Left ventricle myocardium superior (tissue), 1 donor: ENCODE measurements around the gene DNAJB5. TPM values are rescaled to one million over a fixed set of nuclear protein-coding genes. Genes with fewer than 3 reads are reported as not detected.

Experiments
- ATAC-seq: fragments of 200-7000 bp; cut with Tn5 transposase; one replicate; pipeline ENCODE4 v1.9.1; 2020; ENCODE audit warnings: mild to moderate bottlenecking, moderate library complexity
- DNase-seq: peaks from one replicate; pipeline ENCODE4 v3.0.0-alpha.2; 2020
- intact Hi-C: fragments of 100-400 bp; cut with micrococcal nuclease; formaldehyde crosslinking; loops from one replicate; pipeline ENCODE4 v1.11.0; 2022
- total RNA-seq: library from RNA; stranded (reverse); fragmentation: NEBNext Ultra II Directional; extraction: Animal tissue kit (Norgen Biotek cat#: 25700); gene quantifications from one replicate; pipeline ENCODE4 v1.2.1, GENCODE V29; 2021
- donor health status: DM: no; HTN: yes; CAD: no; lungs with severe emphysema.

Gene DNAJB5
- total RNA-seq, 1 donor from 2014 or later: 36.2 TPM

DNA sequence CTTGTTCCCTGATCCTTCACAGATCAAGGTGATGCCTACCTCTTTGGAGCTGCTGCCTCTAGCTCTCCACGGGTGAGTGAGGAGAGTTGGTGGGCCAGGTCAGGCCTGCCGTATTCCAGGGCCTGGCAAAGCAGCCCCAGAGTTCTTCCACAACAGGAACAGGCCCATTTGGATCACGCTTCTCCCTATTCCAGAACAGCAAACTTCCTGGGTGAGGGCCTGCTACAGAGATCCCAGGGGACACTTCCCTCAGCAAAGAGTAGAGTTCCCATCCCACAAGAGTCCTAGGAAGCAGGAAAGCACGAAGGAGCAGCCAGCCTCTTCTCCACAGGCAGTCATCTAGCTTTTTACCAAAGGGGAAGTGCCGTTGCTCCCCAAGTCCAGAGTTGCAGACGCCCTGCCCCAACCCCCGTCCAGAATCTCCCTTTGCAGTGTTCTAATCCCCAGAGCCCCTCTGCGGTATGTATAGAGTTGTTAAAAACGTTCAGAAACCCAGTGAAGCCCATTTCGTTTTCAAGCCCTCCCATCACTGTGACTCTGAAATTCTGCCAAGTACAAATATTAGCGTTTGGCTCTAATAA lies 9.3 kb upstream of the DNAJB5 start:
- no peak for ATAC-seq
- DNase-seq: no peak
- intact Hi-C loops: no loop called here

DNA sequence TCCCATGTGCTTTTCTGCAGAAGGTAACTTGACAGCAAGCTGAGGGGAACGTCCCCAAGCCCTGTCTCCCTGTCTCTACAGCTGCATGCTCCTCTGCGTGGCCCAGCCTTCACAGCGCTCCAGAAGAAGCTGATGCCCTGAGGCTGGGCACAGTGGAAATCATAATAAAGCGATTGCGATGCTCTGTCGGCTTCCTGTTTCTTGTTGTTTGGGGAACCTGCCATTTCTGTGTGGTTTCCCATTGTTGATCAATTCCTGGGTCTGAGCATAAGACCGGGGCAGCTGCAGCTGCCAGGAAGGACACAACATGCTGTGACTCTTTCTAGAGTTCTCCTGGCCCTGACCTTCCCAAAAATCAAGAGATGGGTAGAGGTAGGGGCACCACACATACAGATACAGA lies 7.2 kb upstream of the DNAJB5 start:
- no peak for ATAC-seq
- intact Hi-C loops: no loop called here
- DNase-seq: no peak

DNA sequence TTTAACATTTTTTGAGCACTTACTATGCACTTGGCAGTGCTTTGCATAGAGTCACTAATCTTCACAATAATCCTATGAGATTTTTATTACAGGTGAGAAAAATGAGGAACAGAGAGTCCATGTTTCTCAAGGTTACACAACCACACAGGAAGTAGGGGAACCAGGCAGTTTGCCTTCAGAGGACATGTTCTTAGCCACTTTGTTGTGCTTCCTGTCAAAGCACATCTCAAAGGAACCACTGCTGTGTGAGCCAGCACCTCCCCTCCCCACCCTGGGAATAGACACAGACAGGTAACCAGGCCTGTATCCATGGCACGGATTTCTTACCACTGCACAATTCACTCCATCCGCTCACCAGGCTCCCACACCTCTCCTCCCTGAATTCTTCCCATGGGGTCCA lies 6.3 kb upstream of the DNAJB5 start:
- DNase-seq (no peak), ATAC-seq (no peak)
- intact Hi-C loops: no loop called here

DNA sequence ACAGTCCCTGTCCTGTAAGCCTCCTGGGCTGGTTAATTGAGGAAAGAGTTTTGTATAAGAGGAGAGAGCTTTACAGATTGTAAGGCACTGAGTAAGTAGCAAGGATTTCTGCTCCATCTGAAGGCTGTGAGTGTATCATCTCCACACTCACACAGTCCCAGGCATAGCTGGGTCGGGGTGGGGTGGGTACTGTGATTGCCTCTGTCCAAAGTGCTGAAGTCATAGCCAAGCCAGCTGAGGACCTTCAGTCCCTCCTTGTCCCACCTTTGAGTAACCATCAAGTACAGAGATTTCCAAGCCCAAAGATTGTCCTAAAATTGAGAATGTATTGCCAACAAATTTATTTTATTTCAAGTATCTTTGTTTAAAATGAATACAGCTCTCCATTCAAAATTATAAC lies 5.5 kb upstream of the DNAJB5 start:
- ATAC-seq: no peak
- DNase-seq: no peak
- intact Hi-C loops: no loop called here

DNA sequence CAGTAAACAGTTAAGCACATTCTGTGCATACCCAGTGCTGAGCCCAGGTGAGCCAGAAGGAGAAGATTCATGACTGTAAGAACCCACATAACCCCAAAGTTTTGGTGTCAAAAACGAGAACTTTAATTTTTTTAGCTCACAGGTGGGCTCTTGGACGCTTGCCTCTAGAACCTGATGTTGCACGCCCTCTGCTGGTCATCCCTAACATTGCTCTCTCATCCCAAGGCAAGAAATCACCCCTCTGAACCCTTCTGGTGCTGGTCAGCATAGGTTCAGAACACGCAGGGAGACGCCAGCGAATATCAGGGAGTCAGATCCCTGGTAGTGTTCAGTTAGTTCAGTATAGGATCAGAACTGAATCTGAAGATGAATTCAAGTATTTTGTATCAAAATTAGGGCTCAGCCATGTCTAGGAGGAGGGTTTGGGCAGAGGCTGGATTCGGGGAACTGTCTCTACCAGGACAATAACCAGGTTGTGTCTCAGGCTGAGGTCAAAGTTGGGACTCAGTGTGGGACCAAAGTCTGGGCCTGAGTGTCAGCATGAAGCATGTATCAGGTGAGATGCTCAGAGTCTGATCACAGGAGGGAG lies 4.1 kb upstream of the DNAJB5 start:
- ATAC-seq (no peak), DNase-seq (no peak)
- intact Hi-C loops: no loop called here

DNA sequence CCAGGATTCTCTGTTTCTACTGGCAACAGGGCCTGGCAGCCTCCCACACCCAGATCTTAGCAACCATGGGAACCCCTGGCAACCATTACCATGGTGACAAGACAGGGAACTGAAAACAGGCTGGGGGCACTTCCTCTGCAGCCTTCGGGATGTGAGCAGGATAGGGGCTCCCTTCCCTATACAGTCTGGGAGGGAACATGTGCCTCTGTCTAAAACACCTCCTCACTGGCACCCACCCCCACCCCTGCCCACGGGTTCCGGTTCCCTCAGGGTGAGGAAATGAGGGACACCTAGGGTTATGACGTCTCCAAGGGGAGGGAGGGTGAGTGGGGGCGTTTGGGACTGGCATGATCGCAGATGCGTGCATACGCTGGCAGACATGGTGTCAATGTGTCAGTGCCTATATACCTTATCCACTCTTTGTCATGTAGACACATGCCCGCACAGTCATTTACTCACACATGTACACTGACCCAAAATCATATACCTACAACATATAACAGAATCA lies 3.0 kb upstream of the DNAJB5 start:
- ATAC-seq: no peak
- no peak for DNase-seq
- intact Hi-C loops: no loop called here

DNA sequence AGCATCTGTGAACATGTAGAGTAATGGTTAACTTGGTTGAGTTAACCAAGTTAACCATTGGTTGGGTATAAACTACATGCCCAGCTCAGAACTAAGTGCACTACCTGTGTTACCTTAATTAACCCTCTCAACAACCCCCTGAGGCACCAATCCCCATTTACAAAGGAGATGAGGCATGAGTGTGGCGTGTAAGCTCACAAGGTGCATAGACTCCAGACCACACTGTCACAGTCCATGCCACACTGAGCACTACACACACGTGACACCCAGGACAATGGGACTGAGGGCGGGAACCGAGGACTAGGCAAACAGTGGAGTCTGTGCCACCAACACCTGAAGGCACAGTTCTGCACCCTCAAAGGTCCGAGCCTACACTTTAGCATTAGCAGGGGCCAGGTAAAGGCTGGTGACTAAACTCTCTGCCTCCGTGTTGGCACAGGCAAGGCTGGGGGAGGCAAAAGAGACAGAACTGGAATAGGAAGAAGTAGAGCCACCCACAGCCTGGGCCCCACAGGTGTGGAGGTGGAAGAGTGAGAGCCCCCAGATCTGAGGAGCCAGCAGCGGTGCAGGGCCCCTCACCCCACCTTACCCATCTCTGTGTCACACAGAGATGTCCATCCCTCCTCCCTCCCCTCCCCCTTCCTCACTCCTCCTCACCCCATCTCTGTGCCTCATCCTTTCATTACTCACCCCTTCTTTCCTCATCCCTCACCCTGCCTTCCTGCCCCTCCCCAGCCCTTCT lies 2.2 kb upstream of the DNAJB5 start:
- DNase-seq: no peak
- intact Hi-C loops: no loop called here
- no peak for ATAC-seq

DNA sequence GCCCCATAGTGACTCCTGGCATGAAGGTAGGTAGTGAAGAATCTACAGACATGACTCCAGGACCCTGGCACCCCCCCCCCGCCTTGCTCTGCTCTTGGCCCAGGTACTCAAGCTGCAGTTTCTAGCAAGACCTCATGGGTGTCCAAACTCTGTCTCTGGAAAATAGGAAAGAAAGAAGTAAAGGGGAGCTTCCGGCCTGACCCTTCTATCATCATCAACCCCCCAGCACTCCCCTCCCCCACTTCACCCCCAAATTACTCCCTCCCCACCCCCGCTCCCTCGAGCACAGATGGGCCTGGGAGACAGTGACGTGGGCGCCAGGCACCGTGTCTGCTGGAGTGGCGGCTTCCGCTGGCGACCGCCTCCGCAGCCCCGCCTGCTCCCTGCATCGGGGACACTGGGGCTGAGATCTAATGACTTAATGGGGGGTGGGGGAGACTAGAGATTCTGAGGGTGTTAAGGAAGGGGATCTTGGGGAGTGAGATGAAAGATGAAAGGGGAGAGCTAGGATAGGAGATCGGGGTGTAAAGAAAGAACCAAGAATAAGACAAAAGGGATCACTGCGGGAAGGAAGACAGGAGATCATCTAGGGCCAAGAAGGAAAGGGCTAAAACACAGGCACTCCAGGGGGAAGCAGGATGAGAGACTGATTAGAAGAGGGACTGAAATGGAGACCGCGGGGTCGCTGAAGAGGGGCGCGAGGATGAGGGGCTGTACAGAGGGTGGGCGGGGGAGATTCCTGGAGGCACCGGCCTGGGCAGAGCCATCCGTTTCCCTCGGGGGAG lies 1.1 kb upstream of the DNAJB5 start:
- DNase-seq: peak; percentile 70
- ATAC-seq: no peak
- intact Hi-C loops: no loop called here

DNA sequence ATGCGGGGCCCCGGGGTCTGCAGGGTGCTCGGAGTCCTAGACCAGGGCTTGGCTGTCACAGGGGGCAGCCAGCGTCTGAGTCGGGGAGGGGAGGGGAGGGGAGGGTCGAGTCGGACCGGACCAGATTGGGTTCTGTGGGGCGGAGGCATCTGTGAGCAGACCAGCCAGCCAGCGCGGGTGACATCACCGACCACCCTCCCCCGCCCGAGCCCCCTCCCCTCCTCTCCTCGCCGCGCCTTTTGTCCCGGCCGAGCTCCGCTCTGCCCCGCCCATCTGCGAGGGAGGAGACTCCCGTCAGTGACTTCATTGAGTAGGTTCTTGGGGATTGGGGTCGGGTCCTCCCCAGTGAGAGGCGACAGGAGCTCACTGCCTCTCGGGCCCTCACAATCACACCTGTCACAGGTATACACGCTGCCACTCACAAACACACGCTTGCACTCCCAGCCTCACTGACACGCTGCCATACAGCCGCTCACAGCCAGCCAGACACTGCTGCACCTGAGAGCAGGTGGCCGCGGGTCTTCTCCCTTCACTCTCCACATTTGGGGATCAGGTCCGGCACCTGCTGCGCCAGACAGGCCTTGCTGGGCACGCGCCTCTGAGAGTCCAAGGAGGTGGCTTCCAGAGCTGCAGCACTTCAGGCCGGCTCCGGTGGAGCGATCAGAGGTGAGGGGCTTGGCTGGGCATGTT lies 546 bp downstream of the DNAJB5 start:
- ATAC-seq: peak; percentile 2
- DNase-seq: peak; percentile 74
- intact Hi-C loops: no loop called here

DNA sequence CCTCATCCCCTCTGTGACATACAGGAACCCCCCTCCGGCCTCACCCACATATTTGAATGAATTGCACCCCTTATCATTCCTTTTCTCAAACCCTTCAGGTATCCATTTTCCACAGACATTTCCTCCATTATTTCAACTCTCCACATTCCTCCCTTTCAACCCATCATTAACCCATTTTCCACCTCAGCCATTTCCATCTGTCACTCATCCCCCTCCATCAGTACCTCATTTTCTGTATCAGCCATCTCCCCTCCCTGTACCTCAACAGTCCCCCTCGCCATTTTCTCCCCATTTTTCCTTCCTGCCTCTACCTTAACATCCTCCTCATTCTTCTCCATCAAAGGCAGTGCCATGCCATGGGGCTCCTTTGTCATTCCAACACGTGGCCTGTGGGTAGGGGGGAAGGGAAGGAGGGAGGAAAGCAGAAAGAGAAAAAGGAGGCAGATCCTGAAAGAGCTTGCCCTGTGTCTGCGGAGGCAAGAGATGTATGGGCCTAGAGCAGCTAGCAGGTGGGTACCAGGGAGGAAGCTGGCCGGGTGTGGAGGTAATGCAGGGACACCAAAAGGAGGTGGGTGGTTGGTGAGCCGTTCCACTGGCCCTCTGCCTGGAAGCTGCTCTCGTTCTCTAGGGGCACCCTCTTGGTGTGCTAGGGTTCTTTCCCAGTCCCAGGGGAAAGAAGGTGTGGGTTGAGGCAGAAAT lies 1.5 kb downstream of the DNAJB5 start:
- ATAC-seq: no peak
- intact Hi-C loops: no loop called here
- no peak for DNase-seq

DNA sequence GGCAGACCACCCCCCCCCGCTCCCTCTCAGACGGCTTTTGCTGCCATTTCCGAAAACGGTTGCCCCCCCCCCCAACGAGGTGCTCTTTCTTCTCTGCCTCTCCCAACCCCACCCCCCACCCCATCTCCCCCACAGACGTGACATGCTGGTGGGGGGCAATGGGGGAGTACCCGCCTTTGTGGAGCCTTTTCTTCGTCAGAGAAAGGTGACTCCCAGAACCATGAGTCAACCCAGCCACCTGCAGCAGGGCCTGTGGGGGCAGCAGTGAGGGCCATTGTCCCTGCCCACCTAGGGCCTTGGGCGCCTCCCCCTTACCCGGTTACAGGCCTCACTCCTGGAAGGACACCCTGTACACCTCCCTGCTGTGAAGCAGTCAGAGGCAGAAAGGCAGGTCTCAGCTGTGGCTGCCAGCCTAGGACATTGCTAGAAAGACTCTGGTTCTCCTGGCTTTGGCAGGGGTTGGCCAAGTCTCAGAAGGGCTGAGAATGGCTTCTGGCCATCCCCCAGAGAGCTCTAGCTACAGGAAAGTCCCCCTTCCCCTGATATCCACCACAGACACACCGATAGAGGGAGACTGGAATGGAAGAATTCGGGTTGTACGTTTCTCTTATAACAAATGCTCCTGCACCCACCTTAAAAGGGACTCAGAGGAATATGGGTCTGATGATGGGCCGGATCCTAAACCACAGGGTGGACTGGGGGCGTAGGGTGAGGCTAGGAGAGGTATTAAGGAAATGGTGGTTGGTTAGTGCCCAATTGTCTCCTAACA lies 2.2 kb downstream of the DNAJB5 start:
- DNase-seq (peak; percentile 80), ATAC-seq (peak; percentile 28)
- intact Hi-C loops: no loop called here

DNA sequence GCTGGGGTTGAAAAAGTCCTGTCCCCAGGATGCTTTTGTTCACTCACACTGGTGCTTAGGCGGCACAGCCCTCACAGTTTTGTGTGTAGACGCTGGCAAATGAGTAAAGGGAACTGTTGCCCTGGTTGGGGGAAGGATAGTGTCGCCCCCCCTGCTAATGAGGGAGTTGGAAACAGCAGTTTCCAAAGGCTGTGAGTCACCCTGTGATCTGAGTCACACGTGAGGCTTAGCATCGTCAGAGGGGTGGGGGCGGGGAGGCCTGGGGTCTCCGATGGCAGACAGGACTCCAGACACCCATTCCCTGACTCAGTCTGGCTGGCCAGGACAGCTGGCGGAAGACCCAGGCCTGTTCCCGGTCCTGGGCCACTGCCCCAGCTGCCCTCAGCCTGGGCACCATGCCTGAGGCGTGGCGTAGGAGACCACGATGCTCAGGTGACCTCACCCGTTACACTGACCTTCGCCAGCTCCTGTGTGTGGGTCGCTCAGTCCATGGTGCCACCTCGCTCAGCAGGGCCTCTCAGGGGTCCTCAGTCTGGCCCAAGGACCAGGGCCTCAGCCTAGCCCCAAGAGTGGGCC lies 2.9 kb downstream of the DNAJB5 start:
- intact Hi-C loops: no loop called here
- ATAC-seq: peak; percentile 21

DNA sequence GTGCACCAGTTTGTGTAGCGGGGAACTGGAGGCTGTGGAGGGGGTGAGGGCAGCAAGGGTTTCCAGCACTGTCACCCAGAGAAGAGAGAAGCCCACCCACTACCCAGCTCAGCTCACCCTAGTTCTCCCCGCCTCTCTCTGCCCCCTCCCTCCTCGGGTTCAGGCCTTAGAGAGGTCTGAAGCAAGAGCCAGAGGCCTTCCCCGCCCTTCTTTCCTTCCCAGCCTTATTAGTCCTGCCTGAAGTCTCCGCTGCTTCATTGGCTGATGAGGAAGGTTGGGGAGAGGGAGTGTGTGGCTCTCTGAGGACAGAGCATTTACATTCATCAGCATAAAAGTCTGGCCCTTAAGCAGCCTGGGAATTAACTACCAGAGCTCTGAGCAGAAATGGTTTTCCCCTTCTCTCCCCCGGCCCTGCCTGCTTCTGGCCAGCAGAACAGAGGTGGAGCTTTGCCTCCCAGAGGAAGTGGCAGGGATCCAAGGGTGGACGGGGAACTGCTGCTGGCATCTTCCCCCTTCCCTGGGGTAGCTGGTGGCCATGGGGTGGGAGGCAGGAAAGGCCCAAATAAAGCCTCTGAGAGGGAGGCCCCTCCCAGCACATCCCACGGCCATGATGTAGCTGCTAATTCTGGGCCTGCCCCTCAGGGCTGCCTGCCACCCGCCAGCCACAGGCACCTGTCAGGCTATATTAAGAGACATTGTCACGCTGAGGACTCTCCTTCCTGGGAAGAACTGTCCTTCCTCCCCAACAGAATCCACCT lies 4.1 kb downstream of the DNAJB5 start:
- intact Hi-C loops: no loop called here
- peak; percentile 88 for DNase-seq

More for the DNA sequence above, 2.9 kb downstream of the DNAJB5 start:
- DNase-seq: peak; percentile 82

DNA sequence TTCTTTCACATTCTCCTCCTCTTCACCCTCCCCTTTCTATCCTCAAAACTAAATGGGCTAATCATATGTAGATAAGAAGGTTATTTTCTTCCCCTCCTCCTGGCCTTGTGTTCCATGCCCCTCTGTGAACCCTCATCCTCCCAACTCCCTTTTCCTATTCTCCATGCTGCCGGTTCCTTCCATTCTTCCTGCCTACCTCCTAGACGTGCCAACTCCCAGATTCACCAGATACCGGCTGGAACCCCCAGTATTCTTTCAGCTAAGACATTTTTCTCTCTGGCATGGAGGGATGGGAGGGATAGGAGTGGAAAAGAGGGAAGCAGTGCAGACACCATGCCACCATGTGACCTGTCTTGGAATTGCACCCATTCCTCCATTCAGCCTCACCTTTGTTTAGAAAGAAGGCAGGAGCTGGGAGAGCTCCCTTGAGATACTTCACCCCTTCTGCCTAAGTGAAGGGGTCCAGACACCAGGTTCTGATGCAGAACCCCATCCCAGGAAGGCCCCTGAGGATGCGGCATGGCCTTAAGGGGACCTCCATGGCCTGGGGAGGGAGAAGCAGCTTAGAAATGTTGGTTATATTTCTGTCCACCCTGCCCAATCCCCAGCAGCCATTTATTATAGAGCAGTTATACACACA lies 4.8 kb downstream of the DNAJB5 start:
- DNase-seq (no peak), ATAC-seq (peak; percentile 7)
- intact Hi-C loops: no loop called here

More for the DNA sequence above, 4.1 kb downstream of the DNAJB5 start:
- peak; percentile 63 for ATAC-seq

DNA sequence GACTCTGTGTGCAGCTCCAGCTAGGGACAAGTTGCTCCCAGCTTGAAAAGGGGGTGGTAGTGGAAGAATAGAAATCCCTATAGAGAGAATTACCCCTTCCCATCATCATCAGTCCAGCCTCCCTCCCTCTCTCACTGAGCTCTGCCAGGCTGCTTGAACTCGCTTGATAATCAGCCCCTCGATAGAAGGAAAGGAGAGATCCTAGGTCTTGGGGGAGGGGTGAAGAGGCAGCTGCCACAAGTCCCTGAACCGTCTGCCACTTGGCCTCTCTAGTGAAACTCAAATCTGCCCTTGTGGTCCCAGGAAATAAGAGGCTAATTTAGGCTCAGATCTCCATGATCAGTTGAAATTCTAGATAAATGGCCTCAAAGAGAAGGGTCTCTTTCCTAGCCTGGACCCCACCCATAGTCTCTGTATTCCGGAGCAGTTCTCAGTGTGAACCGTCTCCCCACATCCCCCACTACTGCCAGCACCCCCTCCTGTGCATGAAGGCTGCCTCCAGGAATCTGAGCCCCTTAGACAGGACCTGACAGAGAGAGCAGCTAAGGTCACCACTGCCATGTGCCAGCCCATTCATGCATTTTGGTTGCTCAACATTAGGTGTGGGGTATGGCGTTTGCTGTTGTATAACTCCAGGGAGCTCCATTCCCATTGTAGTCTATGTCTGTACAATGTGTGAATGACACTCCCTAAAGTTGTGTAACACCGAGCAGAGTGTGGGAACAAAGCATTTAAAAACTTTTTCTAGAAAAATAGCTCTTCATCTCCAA lies 5.5 kb downstream of the DNAJB5 start:
- ATAC-seq: peak; percentile 17
- no peak for DNase-seq
- intact Hi-C loops: no loop called here

DNA sequence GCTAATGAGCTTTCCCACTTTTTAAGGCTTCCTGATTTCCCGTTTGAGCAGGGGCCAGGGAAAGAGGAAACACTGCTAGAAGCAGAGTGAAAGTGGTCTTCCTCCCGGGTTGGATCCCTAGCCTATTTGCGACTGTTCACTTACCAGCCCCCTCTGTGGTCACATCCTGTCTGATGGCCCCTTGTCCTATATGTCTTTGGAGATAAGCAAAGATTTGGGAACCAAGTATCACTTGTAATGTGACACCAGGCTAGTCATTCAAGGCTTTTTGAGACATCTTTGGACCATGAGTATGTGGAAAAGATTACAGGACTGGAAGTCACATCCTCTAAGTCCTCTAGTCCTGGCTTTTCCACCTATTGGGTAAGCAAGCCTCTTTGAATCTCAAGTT lies 6.1 kb downstream of the DNAJB5 start:
- ATAC-seq (no peak), DNase-seq (no peak)
- intact Hi-C loops: no loop called here
